Measurements from ENCODE around the gene TSACC.

The TSACC gene

DNA sequence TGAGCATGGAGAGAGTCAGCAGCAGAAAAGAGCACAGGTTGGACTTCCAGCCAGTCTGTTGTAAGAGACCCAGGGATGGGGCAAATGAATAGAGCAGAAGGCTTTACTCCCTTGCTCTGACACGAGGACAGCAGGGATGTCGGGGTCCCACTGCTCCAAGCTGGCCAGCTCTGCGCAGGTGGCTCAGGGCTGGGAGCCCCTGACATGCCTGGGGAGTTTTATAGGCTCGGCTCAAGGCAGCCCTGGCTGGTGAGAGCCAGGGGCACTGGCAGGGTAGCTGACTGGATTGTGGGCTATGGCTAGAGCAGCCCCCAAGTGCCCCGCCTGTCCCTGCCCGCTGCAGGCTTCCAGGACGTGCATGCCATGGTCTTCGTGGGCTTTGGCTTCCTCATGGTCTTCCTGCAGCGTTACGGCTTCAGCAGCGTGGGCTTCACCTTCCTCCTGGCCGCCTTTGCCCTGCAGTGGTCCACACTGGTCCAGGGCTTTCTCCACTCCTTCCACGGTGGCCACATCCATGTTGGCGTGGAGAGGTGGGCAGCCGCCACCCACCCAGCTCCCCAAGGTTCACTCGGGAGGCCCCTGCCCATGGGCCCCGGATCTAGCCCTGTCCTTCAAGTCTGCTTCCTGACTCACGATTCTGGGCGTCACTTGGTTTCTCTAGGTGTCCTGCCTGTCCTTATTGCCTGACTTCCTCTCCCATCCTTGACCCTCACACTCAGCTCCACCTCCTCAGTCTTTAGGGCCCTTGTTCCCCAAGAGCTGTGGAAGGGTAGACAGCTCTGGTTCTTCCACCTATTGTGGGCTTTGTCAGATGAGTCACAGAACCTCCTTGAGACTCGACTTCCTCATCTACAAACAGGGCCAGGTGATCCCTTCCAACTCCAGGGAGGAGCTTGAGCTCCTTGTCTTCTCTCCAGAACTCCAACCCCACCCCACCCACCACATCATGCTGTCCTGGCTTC lies 38.9 kb downstream of the TSACC start:
- DNase-seq, result no peak

DNA sequence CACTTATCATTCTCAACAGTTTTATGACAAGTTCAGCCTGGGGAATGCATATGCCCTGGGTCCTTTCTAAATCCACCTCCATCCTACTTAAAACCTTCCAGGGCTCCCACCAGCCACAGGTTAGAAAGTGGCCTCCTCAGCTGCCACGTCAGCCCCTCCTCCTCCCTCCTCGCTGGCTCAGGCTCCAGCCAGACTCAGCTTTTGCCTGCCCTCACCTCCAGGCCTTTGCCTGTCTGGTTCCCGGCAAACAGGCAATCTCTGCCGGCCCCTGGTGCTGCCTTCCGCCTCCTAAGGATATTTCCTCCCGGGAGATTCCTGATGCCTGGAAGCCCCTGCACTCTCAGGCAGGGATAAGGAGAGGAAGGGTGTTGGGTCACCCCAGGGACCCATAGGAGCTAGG lies 40.2 kb downstream of the TSACC start:
- DNase-seq, result no peak

DNA sequence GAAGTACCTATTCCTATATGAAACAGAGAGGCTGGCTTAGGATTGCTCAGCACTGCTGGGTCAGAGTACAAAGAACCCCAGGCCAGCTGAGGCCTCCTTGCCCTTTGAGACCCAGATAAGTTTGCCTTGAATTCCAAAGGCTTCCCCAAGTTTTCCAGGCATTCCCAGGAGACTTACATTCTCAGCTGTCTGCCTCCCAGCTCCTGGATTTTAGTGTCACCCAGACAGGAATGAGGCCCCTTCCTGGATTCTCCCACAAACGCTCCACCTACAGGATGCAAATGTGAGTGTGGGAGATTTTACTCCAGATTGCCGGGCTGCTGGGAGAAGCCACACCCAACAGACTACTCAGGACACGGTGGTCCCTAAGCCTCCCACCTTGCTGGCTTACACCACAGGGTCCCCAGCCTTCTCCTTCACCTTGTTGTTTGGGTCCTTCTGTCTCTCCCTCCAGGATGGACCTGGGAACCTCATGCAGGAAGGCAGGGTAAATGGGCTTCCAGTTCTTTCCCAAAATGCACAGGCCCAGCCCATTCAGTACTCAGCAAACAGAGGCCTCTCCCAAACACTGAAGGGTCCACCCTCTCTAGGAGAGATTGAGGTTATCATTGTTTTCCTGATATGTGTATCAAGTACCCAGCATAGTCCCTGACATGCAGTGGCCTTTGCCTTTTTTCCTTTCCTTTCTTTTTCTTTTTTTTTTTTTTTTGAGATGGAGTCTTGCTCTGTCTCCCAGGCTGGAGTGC lies 41.3 kb downstream of the TSACC start:
- DNase-seq, result no peak

DNA sequence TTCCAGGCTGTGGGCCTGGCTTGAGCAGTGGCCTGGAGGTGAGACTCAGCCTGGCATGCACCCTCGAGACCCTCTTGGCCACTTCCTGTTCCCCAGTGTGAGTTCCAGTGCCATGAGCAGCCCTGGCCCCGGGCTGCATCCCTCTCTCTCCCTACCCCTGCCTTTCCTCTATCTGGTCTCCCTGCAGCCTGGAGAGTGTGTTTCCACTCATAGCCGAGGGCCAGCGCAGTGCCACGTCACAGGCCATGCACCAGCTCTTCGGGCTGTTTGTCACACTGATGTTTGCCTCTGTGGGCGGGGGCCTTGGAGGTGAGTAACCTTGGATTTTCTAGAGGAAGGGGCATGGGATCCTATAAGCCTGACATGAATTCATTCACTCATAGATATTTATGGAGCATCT lies 44.2 kb downstream of the TSACC start:
- DNase-seq, result no peak

DNA sequence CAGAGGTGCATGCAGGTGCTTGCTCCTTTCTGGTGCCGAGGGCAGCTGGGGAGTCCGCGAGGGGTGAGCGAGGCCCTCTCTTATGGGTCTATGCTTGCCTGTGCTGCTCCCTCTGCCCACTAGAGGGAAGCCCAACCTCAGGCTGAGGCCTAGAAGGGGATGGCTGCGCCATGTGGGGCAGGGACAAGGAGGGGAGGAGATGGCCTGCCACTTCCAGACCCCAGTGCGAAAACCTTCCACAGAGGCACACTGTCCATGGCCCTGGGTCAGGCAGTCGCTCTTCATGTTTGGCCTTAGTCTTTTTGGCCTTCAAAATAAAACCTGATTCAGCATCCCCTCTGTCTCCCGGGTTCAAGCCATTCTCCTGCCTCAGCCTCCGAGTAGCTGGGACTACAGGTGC lies 44.7 kb downstream of the TSACC start:
- peak; percentile 26 for DNase-seq

DNA sequence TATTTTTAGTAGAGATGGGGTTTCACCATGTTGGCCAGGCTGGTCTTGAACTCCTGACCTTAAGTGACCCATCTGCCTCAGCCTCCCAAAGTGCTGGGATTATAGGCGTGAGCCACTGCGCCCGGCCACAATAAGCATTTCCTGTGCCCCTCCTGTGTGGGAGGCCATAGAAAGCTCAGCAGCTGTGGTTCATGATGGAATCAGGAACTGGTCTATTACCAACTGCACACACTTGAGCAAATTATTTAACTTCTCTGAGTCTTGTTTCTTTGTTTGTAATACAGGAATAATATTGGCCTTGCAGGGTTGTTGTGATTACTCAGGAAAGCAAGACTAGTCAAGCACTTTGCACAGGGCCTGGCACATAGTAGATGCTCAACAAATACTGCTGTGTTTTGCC lies 45.7 kb downstream of the TSACC start:
- no peak for DNase-seq

DNA sequence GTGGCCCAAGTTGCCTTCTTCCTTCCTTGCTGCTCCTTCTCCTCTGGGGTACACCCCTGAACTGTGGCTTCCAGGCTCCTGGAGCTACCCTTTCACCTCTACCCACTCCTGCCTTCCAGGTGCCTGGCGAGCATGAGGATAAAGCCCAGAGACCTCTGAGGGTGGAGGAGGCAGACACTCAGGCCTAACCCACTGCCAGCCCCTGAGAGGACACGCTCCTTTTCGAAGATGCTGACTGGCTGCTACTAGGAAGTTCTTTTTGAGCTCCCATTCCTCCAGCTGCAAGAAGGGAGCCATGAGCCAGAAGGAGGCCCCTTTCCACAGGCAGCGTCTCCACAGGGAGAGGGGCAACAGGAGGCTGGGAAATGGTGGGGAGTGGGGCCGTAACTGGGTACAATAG lies 46.3 kb downstream of the TSACC start:
- DNase-seq, result no peak

DNA sequence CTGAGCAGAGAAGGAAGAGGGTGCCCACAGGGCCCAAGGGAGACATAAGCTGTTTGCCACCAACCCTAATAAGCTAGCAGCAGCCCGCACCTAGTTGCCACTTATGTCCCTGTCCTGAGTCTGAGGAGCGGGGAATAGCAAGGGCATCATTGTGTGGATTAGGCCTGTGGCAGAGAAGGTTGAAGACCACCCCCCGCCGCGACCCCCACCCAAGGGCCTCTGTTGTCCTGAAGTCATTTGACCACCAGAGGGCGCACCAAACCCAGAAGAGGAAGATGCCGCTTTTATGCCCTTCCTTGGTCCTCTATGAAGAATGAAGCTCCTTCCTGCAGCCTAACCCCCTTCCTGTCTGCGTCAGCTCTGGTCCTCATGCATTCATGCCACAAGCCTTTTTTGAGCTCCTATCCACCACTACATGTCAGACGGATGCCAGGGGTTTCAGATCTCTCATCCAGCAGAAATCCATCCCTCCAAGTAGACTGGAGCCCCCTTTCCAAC lies 47.3 kb downstream of the TSACC start:
- peak; percentile 28 for DNase-seq

DNA sequence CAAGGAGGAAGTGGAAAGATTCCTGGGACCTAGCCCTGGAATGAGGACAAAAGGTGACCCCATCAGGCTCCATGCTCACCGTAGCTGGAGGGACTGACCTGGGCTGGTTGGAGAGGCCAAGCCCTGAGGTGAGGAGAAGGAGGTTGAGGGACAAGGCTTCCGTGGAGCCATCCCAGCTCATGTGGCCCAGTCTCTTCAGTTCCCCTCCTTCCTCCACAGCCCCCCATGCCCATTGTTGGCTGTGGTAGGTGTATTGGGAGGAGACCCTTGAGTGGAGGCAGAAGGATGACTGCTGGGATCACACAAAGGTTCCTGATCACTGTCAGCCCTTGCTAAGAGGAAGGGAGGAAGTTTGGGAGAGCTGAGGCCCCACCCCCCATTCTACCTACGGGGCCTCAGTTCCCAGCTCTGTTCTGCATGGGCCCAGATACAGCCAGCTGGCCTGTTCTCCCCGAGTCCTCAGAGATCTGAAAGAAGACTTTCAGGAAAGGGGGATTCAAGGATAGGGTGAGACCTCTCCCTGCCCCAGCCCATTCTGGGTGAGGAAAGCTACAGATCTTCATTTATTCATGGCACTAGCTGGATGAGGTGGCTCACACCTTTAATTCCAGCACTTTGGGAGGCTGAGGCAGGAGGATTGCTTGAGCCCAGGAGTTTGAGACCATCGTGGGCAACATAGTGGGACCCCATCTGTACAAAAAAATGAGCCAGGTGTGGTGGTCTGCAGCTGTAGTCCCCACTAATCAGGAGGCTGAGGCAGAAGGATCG lies 48.0 kb downstream of the TSACC start:
- DNase-seq, result no peak

DNA sequence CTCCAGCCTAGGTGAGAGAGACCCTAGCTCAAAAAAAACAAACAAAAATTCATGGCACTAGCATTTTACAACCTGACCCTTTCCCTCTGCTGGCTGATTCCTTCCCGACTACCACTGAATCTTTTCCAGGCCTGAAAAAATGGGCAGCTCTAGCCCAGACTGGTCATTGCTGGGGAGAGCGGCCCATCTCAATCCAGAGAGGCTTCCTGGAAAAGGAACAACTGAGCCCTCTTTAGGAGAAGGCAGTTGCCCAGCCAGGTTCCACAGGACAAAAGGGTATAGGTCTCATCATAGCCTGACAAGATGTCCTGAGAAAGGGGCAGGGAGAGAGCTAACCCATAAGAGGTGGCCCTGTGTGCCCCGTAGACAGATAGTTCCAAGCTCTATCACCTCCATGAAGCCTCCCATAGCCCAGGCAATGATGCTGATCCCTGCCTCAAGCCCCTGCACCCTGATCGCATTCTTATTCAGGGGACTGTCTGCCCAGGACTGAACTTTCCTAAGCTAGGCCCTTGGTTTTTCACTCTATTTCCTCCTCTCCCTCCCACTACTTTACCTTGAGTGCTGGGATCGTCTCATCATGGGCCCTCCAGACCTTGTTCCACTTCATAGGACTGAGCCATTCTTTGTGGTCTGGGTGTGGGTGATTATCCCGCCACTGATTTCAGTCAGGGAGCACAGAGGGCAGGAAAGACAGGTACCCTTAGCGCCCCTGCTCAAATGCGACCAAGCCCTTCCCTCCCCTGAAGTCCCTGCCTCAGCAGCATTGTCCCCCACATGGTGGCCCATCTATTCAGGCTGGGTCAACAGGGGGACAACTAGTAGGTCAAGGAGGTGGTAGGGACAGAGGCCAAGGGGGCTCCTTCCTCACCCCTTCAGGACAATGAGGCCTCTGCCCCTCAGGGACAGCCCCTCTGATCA lies 48.9 kb downstream of the TSACC start:
- DNase-seq, result no peak

DNA sequence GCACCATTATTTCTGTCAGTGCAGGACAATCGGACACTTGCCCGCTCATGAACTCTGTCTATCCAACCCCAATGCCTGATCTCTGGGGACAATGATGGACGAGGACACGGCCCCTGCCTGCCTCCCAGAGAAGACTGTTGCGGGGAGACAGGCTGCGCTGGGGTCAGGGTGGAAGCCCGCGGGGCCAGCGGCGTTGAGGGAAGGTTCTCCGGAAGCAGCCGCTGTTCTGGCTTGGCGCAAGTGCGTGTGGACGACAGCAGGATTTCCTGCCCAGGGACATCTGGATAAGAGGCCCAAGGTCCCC lies 49.5 kb downstream of the TSACC start:
- no peak for DNase-seq

DNA sequence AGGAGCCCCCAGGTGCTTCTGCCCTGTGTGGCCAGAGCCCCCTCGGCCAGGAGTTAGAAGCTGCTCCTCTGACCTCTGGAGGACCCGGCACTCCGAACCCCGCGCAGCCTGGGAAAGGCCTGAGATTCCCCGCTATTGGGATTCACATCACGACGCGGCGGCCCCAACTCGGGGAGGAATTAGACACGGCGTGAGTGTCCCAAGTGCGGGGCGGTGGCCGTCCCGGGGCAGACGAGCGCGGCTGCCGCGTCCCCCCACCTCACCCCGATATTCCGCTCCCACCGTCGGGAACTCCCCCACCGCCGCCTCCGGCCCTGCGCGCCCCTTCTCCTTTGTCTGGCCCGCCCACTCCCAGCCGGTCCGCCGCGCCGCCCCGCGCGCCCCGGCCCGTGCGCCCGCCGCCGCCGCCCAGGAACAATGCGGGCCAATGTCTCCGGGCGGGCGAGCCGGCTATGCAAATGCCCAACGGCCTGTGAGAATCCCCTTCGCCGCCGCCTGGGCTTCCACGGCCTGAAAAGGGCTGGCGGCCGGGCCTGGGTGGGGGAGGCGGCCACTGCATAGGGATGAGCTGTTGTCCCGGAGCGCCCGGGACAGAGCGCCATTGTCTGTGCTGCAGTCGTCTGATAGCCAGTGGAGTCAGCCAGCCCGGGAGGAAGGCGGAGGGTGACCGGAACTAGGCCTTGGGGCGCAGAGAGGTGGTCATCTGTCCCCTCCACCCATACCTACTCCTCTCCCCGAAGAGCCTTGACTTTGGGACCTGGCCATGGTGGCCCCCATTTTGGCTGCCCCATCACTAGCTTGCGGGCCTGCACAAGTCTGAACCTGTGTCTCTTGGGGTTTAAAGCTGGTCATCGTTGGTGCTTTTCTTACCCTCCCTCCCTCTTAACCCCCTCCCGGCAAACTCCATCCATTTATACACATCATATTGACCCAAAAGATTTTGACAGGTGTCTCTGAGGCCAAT lies 50.1 kb downstream of the TSACC start:
- DNase-seq, result no peak

DNA sequence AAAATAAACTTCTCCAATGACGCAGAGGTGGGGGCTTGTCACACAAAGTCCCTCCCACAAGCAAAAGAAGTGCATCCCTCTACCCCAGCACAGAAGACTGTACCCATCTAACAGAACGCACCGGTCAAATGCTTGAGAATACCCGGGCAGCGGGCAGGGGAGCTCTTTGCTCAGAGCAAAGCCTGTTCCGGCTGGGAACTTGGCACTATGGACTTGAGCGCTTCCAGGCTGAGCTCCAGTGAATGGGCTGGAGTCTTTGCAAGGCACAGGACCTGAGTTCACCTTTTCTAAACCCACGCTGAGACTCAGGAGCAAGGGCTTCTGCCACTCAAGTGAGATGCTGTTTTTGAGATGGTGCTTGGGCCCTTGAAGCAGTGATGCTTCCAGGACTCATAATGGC lies 51.0 kb downstream of the TSACC start:
- DNase-seq, result no peak

DNA sequence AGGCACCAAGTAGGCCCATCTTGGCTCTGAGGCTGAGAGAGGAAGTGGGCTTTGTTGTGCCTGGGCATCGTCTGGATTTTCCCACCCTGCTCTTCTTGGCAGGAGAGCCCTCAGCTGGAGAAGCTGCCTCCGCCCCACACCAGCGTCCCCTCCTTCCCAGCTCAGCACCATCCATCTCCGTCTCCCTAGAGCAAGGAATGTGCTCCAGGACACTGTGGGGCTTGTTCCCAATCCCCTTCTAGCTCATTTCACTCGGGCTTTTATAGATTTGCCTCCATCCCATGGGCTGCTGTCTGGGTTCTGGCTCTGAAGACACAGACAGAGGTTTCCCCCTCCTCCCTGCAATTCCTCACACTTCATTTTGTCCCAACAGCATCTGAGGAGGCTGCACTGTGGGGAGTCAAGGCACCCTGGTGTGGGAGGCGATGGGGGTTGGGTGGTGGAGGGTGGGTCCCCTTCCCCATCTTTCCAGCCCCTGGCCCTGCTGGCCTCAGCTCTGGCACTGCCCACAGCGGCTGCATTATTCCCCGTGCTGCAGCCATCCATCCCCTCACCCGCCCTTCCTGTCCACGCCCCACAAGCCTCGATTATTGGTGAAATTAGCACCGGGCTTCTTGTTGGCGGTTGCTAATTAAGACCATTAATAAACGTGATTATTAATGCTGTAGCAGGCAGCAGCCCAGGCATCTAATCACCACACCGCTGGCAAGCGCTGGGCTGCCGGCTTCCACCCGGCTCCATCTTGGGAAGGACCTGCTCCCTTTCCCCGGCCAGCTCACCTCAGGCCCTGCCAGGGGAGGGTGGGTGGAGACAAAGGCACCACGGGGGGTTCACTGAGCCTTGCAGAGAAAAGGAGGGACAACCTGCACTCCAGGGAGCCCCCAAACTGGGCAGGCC lies 52.4 kb downstream of the TSACC start:
- no peak for DNase-seq

DNA sequence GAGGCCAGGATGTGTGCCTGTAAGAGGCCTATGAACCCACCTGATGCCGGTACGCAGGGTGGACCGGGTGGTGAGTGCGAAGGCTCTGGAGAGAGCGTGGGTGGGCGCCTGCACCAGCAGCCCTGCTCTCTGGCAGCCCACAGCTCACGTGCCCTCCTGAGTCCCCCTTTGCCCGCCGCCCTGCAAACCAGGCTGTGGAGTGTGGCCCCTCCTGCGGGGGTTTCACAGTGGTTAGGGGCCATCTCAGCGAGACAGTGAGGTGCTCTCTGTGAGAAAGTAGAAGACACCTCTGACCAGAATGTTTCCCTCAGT lies 53.0 kb downstream of the TSACC start:
- no peak for DNase-seq

DNA sequence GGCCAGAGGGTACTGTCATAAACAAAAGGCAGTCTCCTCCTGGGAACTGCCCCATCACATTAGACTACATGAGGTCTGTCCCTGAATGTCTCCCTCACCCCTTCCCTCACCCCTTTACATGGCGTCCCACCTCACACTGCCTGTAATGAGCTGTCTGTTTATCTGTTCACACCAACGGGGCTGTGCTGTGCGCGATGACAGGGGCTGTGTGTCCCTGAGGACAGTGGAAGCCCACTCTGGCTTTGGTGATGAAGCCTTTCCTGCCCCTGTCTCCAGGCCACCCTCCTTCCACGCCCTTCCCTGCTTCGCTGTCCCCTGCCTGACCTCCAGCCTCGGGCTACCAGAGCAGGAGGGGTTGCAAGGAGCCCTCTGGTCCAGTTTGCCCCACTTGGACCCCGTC lies 53.4 kb downstream of the TSACC start:
- no peak for DNase-seq

DNA sequence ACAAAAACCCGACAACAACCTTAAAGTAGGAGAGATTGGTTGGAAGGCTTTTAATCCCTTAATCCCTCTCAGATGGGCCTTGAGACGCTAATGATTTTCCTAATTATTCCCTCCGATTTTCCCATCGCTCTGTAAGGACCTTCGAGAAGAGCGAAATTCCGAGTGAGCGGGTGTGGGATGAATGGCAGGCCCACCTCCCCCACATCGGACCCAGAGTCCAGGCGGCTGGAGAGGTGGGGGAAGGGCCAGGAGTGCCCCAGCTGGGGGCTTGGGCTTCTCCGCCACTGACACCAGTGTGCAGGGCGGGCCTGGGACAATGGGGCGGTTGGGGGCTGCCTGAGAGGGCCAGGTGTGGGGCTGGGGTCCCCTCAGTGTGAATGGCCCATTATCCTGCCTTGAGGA lies 54.1 kb downstream of the TSACC start:
- no peak for DNase-seq

DNA sequence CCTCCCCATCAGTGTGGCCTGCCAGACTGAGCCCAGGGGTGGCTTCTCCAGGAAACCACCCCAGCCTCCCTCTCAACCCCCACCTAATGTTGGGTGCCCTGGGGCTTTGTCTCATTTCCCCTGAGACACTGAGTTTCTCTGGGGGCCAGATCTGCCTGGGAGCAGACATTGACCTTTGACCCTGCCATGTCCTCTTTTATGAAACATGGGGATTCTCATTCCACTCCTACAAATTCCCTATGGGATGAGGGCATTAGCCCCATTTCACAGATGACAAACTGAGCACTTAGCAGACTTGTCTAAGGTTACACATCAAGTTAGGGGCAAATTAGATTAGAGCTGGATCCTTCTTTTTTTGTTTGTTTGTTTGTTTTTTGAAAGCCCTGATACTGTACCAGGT lies 54.8 kb downstream of the TSACC start:
- no peak for DNase-seq

DNA sequence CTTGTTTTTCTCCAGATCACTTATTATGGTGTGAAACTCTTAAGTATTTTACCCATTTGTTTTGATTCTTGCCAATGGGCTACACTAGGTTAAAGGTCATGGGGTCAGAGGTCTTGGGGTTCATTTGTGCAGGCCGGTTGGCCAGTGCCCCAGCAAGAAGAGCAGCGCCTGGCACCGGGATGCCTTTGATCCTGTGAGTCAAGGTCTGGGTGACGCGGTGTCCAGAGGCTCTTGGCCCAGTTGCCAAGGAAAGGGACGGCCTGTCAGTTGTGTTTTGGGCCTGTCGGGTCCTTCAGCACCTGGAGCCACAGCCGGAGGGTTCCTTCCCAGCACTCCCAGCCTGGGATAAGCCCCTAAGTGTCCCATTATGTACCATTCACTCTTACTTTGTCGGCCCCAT lies 55.8 kb downstream of the TSACC start:
- no peak for DNase-seq

DNA sequence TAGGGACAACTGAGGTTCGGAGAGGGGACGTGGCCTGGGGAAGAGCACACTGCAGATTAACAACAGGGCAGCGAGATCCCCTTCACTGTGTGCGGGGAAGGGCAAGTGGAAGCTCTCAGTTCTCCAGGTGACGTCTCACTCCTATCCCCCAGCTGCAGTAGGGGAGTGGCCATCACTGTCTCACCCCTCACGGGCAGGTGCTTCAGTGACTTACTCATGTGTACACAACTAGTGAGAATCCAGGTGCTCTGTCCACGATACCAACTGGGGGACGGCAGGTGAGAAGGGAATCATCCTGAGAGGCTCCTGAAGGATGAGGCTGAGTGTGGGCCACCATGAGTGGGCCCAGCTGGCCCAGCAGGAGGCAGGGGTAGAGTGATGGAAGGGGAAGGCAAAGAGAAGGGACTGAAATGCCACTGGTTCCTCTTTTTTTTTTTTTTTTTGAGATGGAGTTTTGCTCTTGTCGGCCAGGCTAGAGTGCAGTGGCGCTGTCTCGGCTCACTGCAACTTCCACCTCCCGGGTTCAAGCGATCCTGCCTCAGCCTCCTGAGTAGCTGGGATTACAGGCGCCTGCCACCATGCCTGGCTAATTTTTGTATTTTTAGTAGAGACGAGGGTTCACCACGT lies 56.6 kb downstream of the TSACC start:
- no peak for DNase-seq
